SU-DHL-6 (cell line): ENCODE measurements around the gene COPS8.

Experiments
- EZH2phosphoT487 ChIP-seq: fragments of 200-600 bp; sonication (generic), shearing (Covaris generic); conservative IDR thresholded peaks from 2 replicates; pipeline ENCODE4 v1.6.1; 2018; ENCODE audit warnings: mild to moderate bottlenecking, antibody characterized with exemption, low read length, moderate library complexity, mixed read lengths
- TF ChIP-seq, protein P1 (sequence below): fragments of 200-600 bp; sonication (generic); IDR thresholded peaks from one replicate; pipeline ENCODE4 v1.5.1; 2017; ENCODE audit warnings: antibody characterized with exemption, mild to moderate bottlenecking, low read length, moderate library complexity; ENCODE audit not compliant: insufficient read depth, poor library complexity, severe bottlenecking

DNA sequence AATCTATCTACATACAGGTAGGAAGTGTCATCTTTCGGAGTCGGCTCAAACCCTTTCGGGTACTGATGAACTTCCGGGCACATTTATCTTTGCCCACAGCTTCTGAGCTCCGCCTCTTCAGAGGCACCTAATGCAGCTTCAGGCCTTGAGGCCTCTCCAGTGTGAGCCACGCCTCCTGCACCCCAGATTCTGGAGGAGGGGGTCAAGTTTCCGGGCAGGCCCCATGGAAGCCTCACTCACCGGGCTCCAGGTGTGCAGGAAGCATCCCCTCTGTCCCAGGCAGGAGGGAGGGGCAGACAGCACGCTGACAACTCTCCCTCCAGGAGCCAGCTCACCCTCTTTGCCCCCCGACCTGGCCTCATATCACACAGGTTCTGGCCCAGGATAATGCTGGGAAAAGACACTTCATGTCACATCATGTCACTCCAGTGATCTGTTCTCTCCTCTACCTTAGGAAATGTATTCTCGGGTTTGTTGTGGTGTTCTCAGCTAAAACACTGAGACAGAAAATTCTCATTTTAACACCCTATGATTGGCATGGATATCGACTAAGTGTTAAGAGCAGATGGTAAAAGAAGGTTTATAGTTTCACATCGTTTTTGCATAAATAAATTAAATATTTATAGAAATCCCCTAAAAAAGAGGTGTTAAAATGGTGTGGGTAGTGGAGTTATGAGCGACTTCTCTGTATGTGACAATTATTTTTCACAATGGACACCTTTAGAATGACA is 46.2 kb upstream of the COPS8 start:
- TF ChIP-seq, protein P1, sequence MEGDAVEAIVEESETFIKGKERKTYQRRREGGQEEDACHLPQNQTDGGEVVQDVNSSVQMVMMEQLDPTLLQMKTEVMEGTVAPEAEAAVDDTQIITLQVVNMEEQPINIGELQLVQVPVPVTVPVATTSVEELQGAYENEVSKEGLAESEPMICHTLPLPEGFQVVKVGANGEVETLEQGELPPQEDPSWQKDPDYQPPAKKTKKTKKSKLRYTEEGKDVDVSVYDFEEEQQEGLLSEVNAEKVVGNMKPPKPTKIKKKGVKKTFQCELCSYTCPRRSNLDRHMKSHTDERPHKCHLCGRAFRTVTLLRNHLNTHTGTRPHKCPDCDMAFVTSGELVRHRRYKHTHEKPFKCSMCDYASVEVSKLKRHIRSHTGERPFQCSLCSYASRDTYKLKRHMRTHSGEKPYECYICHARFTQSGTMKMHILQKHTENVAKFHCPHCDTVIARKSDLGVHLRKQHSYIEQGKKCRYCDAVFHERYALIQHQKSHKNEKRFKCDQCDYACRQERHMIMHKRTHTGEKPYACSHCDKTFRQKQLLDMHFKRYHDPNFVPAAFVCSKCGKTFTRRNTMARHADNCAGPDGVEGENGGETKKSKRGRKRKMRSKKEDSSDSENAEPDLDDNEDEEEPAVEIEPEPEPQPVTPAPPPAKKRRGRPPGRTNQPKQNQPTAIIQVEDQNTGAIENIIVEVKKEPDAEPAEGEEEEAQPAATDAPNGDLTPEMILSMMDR = no peak
- no peak for TF ChIP-seq EZH2phosphoT487
